SK-N-SH (cell line): Measurements from ENCODE around the gene FMNL1.

Experiments
- FOXJ3 ChIP-seq: sonication (generic); formaldehyde crosslinking; IDR thresholded peaks from 2 replicates; pipeline ENCODE4 v1.5.1; 2020; ENCODE audit warnings: mild to moderate bottlenecking, missing genetic modification reagents
- MXI1 ChIP-seq: IDR thresholded peaks from 2 replicates; pipeline ENCODE4 v1.6.1; 2012; ENCODE audit warnings: mild to moderate bottlenecking, low read depth, low read length, improper control_type of control experiment
- YY1 ChIP-seq: IDR thresholded peaks from 2 replicates; pipeline ENCODE4 v1.4.0; 2012; ENCODE audit warnings: low read depth, mild to moderate bottlenecking
- ZBTB33 ChIP-seq: IDR thresholded peaks from 2 replicates; pipeline ENCODE4 v1.4.0; 2012; ENCODE audit warnings: low read depth, borderline replicate concordance

DNA sequence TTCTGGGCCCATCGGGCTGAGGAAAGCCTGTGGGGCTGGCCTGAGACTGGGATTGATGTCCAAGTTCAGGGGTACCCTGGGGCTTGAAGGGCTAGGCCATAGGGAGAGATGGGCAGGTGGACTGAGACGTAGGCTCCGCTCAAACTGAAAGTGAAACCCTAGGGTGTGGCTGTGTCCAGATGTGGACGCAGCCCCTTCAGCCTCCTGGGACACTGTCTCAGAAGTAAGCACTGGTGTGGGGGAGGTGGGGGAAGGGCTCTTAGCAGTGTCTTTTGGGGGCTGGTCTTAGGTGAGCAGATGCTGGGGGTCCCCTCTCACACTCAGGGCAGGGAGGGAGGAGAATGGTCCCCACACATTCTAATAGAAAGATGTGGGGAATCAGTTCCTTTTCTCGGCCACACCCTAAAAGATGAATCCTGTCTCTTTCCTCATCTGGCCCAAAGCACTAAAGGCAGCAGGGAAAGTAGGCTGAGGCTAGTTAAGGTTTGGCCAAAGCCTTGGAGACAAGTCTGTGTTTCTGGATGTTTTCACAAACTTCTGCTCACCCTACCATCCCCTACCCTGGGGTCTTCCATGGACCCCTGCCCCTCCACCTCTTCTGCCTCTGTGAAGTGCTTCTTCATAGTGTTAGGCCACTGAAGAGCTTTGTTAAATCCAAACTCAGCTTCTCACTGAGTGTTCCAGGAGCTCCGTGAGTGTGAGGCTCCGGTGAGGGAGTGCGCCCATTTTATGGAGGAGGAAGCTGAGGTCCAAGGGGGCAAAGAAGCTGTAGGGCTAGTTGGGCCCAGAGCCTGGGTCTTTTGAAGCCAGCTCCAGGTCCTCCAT is 5.6 kb downstream of the FMNL1 start:
- TF ChIP-seq FOXJ3 (no peak), ZBTB33 (no peak), MXI1 (no peak), YY1 (no peak)
